Skin epidermis (tissue), 12 donors: ENCODE results near the gene KSR1.
A peak's percentile ranks its signal among the peaks of the same experiment; 100 is the strongest.

Experiments used
- H3K27ac ChIP-seq, 21 experiments: fragments of 200-600 bp; sonication (generic) in 11 of 21; one replicate each; pipeline ENCODE4 v1.5.0; 2020; ENCODE audit warnings: mild to moderate bottlenecking in 3 of 21, inconsistent platforms in 2 of 21, moderate library complexity in 2 of 21
- H3K4me3 ChIP-seq, 7 experiments: fragments of 200-600 bp; sonication (generic) in 2 of 7; one replicate each; pipeline ENCODE4 v1.5.0; 2020; ENCODE audit warnings: inconsistent platforms in 2 of 7, mild to moderate bottlenecking in 2 of 7, moderate library complexity in 1 of 7

KSR1 gene

GRCh38 chr17:27573971-27574525 is 117.8 kb downstream of the KSR1 start:
- peak overlapping the region in 2 of 21 experiments; percentile 13 to 21 for H3K27ac ChIP-seq
- H3K4me3 ChIP-seq: no peak overlapping the region

- H3K27ac ChIP-seq: peak overlapping the region in 1 of 21 experiments; percentile 13
Observed at GRCh38 chr17:27575096-27575911, 119.1 kb downstream of the KSR1 start.

GRCh38 chr17:27575912-27576252 is 119.6 kb downstream of the KSR1 start:
- Histone ChIP-seq H3K4me3 (no peak overlapping the region), H3K27ac (no peak overlapping the region)

More at GRCh38 chr17:27575096-27575911, 119.1 kb downstream of the KSR1 start:
- H3K4me3 ChIP-seq: no peak overlapping the region

- Histone ChIP-seq H3K4me3 (no peak overlapping the region), H3K27ac (peak overlapping the region in 2 of 21 experiments; percentile 30 to 72)
Observed at GRCh38 chr17:27576477-27577083, 120.3 kb downstream of the KSR1 start.

- Histone ChIP-seq H3K27ac (peak overlapping the region in 16 of 21 experiments; percentile 11 to 72 (median 28)), H3K4me3 (no peak overlapping the region)
Observed at GRCh38 chr17:27577121-27577761, 121.0 kb downstream of the KSR1 start.

- Histone ChIP-seq H3K4me3 (no peak overlapping the region), H3K27ac (peak overlapping the region in 14 of 21 experiments; percentile 11 to 72 (median 29))
Observed at GRCh38 chr17:27577884-27578717, 121.9 kb downstream of the KSR1 start.

- Histone ChIP-seq H3K4me3 (no peak overlapping the region), H3K27ac (peak overlapping the region in 4 of 21 experiments; percentile 16 to 34 (median 24))
Observed at GRCh38 chr17:27578718-27579085, 122.5 kb downstream of the KSR1 start.

GRCh38 chr17:27579304-27579703 is 123.1 kb downstream of the KSR1 start:
- Histone ChIP-seq H3K27ac (no peak overlapping the region), H3K4me3 (no peak overlapping the region)

- Histone ChIP-seq H3K27ac (no peak overlapping the region), H3K4me3 (no peak overlapping the region)
Observed at GRCh38 chr17:27579897-27580321, 123.7 kb downstream of the KSR1 start.

- Histone ChIP-seq H3K27ac (peak overlapping the region in 1 of 21 experiments; percentile 24), H3K4me3 (no peak overlapping the region)
Observed at GRCh38 chr17:27581016-27581415, 124.8 kb downstream of the KSR1 start.

- Histone ChIP-seq H3K4me3 (no peak overlapping the region), H3K27ac (no peak overlapping the region)
Observed at GRCh38 chr17:27582696-27583095, 126.4 kb downstream of the KSR1 start.

- no peak overlapping the region for H3K4me3 ChIP-seq
- H3K27ac ChIP-seq: peak overlapping the region in 12 of 21 experiments; percentile 17 to 78 (median 56)
Observed at GRCh38 chr17:27585153-27585681, 129.0 kb downstream of the KSR1 start.

- Histone ChIP-seq H3K4me3 (no peak overlapping the region), H3K27ac (peak overlapping the region in 14 of 21 experiments; percentile 17 to 78 (median 56))
Observed at GRCh38 chr17:27585792-27586191, 129.5 kb downstream of the KSR1 start.

- Histone ChIP-seq H3K27ac (peak overlapping the region in 15 of 21 experiments; percentile 17 to 78 (median 56)), H3K4me3 (no peak overlapping the region)
Observed at GRCh38 chr17:27586203-27586721, 130.0 kb downstream of the KSR1 start.

- no peak overlapping the region for H3K27ac ChIP-seq
- no peak overlapping the region for H3K4me3 ChIP-seq
Observed at GRCh38 chr17:27588354-27588753, 132.1 kb downstream of the KSR1 start.

GRCh38 chr17:27590864-27591263 is 134.6 kb downstream of the KSR1 start:
- no peak overlapping the region for H3K27ac ChIP-seq
- H3K4me3 ChIP-seq: no peak overlapping the region

- H3K4me3 ChIP-seq: no peak overlapping the region
Observed at GRCh38 chr17:27591986-27592385, 135.7 kb downstream of the KSR1 start.

GRCh38 chr17:27593232-27593856 is 137.1 kb downstream of the KSR1 start:
- Histone ChIP-seq H3K4me3 (no peak overlapping the region), H3K27ac (no peak overlapping the region)

More at GRCh38 chr17:27591986-27592385, 135.7 kb downstream of the KSR1 start:
- no peak overlapping the region for H3K27ac ChIP-seq
